ENCODE data around the gene SP8. TPM values are rescaled to one million over a fixed set of nuclear protein-coding genes. Genes with fewer than 3 reads are reported as not detected.
A peak's percentile ranks its signal among the peaks of the same experiment; 100 is the strongest.

SP8 gene
- polyA plus RNA-seq, 1 donor (not counting 4 experiments of a cell fraction or from before 2014, with no cell fraction given): 0.17 TPM

GRCh38 chr7:20784388-20785156 is 2.1 kb downstream of the SP8 start:
- Histone ChIP-seq H3K27me3 (ENCODE audit: control insufficient read depth, extremely low read depth, insufficient read depth, low read length) (peaks cover 23% of the 10 kb centered on the region), H3K9ac (ENCODE audit: control insufficient read depth, extremely low read depth, insufficient read depth, low read length) (no peak overlapping the region), H3K4me3 (ENCODE audit: control insufficient read depth in 2 of 3, extremely low read depth in 1 of 3, insufficient read depth in 2 of 3, low read depth in 1 of 3, low read length in 3 of 3) (peak overlapping the region; percentile 29 to 92 (median 47)), H3K4me2 (ENCODE audit: control insufficient read depth, extremely low read depth, insufficient read depth, low read depth, low read length) (peak overlapping the region; percentile 93), H3K9me3 (ENCODE audit: control insufficient read depth, low read depth, low read length) (no peaks in the 10 kb centered on the region), H2AFZ (ENCODE audit: control insufficient read depth, low read length) (peak overlapping the region; percentile 32), H3K4me1 (ENCODE audit: control insufficient read depth, extremely low read depth, insufficient read depth, low read length) (peaks cover 6% of the 10 kb centered on the region), H3K79me2 (ENCODE audit: control insufficient read depth, insufficient read depth, low read length) (no peaks in the 10 kb centered on the region), H4K20me1 (ENCODE audit: control insufficient read depth, extremely low read depth, insufficient read depth, low read length) (no peaks in the 10 kb centered on the region), H3K36me3 (ENCODE audit: control insufficient read depth in 2 of 2, extremely low read depth in 1 of 2, insufficient read depth in 2 of 2, low read length in 2 of 2) (no peaks in the 10 kb centered on the region), H3K9me1 (ENCODE audit: control insufficient read depth, extremely low read depth, insufficient read depth, low read length) (no peaks in the 10 kb centered on the region), H3K27ac (ENCODE audit: control insufficient read depth, insufficient read depth, low read length) (no peak overlapping the region)
- dilution Hi-C loops (cut with MboI; ENCODE audit: extremely low pct_ligation_motif_present, low sequenced_read_pairs): no loop called here
- FAIRE-seq (no peak), DNase-seq (ENCODE audit: low read depth, low spot score) (no peak)
- TF ChIP-seq EZH2 (IDR thresholded peaks at IDR 0.05; ENCODE audit: low read length) (no peak), CTCF (optimal IDR thresholded peaks at IDR 0.05 in 1 of 3, IDR thresholded peaks at IDR 0.05 in 1 of 3, conservative IDR thresholded peaks at IDR 0.05 in 1 of 3; ENCODE audit: extremely low read depth in 1 of 3, insufficient read depth in 2 of 3, low read length in 3 of 3) (peak; percentile 34 to 74 (median 62))

GRCh38 chr7:20783700-20784387 is 2.8 kb downstream of the SP8 start:
- dilution Hi-C loops (cut with MboI; ENCODE audit: extremely low pct_ligation_motif_present, low sequenced_read_pairs): no loop called here
- Histone ChIP-seq H3K9me1 (ENCODE audit: control insufficient read depth, extremely low read depth, insufficient read depth, low read length) (no peaks in the 10 kb centered on the region), H3K9ac (ENCODE audit: control insufficient read depth, extremely low read depth, insufficient read depth, low read length) (peak overlapping the region; percentile 33), H4K20me1 (ENCODE audit: control insufficient read depth, extremely low read depth, insufficient read depth, low read length) (no peaks in the 10 kb centered on the region), H3K27ac (ENCODE audit: control insufficient read depth, insufficient read depth, low read length) (no peak overlapping the region), H3K4me3 (ENCODE audit: control insufficient read depth in 2 of 3, extremely low read depth in 1 of 3, insufficient read depth in 2 of 3, low read depth in 1 of 3, low read length in 3 of 3) (peak overlapping the region in 2 of 3 experiments; percentile 2 to 32), H3K4me2 (ENCODE audit: control insufficient read depth, extremely low read depth, insufficient read depth, low read depth, low read length) (peak overlapping the region; percentile 35), H3K36me3 (ENCODE audit: control insufficient read depth in 2 of 2, extremely low read depth in 1 of 2, insufficient read depth in 2 of 2, low read length in 2 of 2) (no peaks in the 10 kb centered on the region), H3K4me1 (ENCODE audit: control insufficient read depth, extremely low read depth, insufficient read depth, low read length) (peaks cover 6% of the 10 kb centered on the region), H2AFZ (ENCODE audit: control insufficient read depth, low read length) (peak overlapping the region; percentile 66), H3K79me2 (ENCODE audit: control insufficient read depth, insufficient read depth, low read length) (no peaks in the 10 kb centered on the region), H3K27me3 (ENCODE audit: control insufficient read depth, extremely low read depth, insufficient read depth, low read length) (peaks cover 19% of the 10 kb centered on the region), H3K9me3 (ENCODE audit: control insufficient read depth, low read depth, low read length) (no peaks in the 10 kb centered on the region)
- FAIRE-seq (no peak), DNase-seq (ENCODE audit: low read depth, low spot score) (no peak)
- TF ChIP-seq CTCF (optimal IDR thresholded peaks at IDR 0.05 in 1 of 3, IDR thresholded peaks at IDR 0.05 in 1 of 3, conservative IDR thresholded peaks at IDR 0.05 in 1 of 3; ENCODE audit: extremely low read depth in 1 of 3, insufficient read depth in 2 of 3, low read length in 3 of 3) (peak; percentile 11 to 58 (median 51)), EZH2 (IDR thresholded peaks at IDR 0.05; ENCODE audit: low read length) (no peak)
